ENCODE results near the gene NDUFAF5. TPM values are rescaled to one million over a fixed set of nuclear protein-coding genes. Genes with fewer than 3 reads are reported as not detected.
A peak's percentile ranks its signal among the peaks of the same experiment; 100 is the strongest.

Gene NDUFAF5
- total RNA-seq, 4 donors from 2014 or later = 11.4 to 19.5 (median 14.7) TPM

GRCh38 chr20:13865791-13866351 is 81.0 kb downstream of the NDUFAF5 start:
- no peak for TF ChIP-seq CTCF (IDR thresholded peaks at IDR 0.05)
- DNase-seq (ENCODE audit: low spot score) (no peak), ATAC-seq (ENCODE audit: low FRiP score) (peak; percentile 70)

GRCh38 chr20:13868331-13868730 is 83.5 kb downstream of the NDUFAF5 start:
- DNase-seq (ENCODE audit: low spot score) (no peak), ATAC-seq (ENCODE audit: low FRiP score) (peak; percentile 73)
- TF ChIP-seq CTCF (IDR thresholded peaks at IDR 0.05) = no peak

DNA sequence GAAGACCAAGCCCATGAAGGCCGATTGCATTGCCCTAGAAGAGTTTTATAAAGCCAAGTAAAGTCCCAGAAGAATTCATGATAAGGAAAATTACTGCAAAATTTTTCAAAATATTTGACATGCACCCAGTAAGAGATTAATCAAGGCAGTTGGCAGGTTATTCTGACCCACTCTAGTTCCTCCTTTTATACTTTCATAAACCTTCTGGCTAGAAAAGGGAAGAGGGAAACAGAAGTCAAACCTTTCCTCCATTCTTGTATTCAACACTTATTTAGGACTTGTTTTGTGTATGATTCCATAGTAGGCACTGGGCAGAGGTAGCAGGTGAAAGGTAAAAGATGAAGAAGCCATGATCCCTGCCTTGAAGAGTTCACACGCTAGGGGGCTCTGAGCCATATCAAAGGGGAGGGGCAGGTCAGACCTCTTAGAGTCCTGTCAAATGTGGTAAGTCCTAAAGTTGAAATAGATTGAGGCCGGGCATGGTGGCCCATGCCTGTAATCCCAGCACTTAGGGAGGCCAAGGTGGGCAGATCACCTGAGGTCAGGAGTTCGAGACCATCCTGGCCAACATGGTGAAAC is 85.4 kb downstream of the NDUFAF5 start:
- DNase-seq (ENCODE audit: low spot score) (no peak), ATAC-seq (ENCODE audit: low FRiP score) (no peak)
- TF ChIP-seq CTCF (IDR thresholded peaks at IDR 0.05) = no peak

Other genes starting within 250 kb of the NDUFAF5 start
- gene TASP1, start 146.1 kb upstream of the NDUFAF5 start, total RNA-seq = 10 to 100 TPM in 3 of 4 donors, 1 to 10 TPM in 1; 8.0 to 12.8 (median 11.1) TPM
- gene ESF1, start 109 bp upstream of the NDUFAF5 start, total RNA-seq = 10 to 100 TPM; 11.2 to 25.1 (median 15.2) TPM
- 1 to 10 TPM in 1 of 4 donors, not detected in 3; 1.4 TPM for gene SEL1L2, start 205.6 kb downstream of the NDUFAF5 start, total RNA-seq
- 10 to 100 TPM in 1 of 4 donors, 1 to 10 TPM in 3; 6.8 to 54.1 (median 7.4) TPM for gene MACROD2, start 210.5 kb downstream of the NDUFAF5 start, total RNA-seq